GM19099 (cell line): Measurements from ENCODE around the gene KRTAP19-5.

Experiments
- POLR2A ChIP-seq: IDR thresholded peaks from 3 replicates; pipeline ENCODE4 v1.6.1; 2011; ENCODE audit warnings: low read depth; ENCODE audit not compliant: insufficient read length; ENCODE audit errors: extremely low read depth

Gene KRTAP19-5

GRCh38 chr21:30502041-30502440, at the start of gene KRTAP19-5:
Gene KRTAP19-5, minus strand, starts transcription at chr21:30502141. Its CDS starts 51 bp downstream, at chr21:30502090.
- no peak for TF ChIP-seq POLR2A

GRCh38 chr21:30541764-30542163, 39.8 kb upstream of the KRTAP19-5 start, which contains the start of gene KRTAP19-6:
Gene KRTAP19-6, minus strand, starts transcription at chr21:30541864. Its CDS starts 31 bp downstream, at chr21:30541833.
- no peak for TF ChIP-seq POLR2A

- no peak for TF ChIP-seq POLR2A
These were observed 16.9 kb upstream of the KRTAP19-5 start for GRCh38 chr21:30518876-30519275.

- TF ChIP-seq POLR2A: no peak
These were observed 13.7 kb upstream of the KRTAP19-5 start for GRCh38 chr21:30515681-30516080.

- TF ChIP-seq POLR2A: no peak
These were observed 4.9 kb downstream of the KRTAP19-5 start, which contains the start of gene KRTAP19-4 for GRCh38 chr21:30497065-30497464. Gene KRTAP19-4, minus strand, starts transcription at chr21:30497165. Its CDS starts 55 bp downstream, at chr21:30497110.

GRCh38 chr21:30491963-30492428, 9.9 kb downstream of the KRTAP19-5 start, which contains the start of gene KRTAP19-3:
Gene KRTAP19-3, minus strand, starts transcription at chr21:30492013. Its CDS starts 56 bp downstream, at chr21:30491957.
- TF ChIP-seq POLR2A: no peak

GRCh38 chr21:30487336-30487735, 14.6 kb downstream of the KRTAP19-5 start, which contains the start of gene KRTAP19-2:
Gene KRTAP19-2, minus strand, starts transcription at chr21:30487436. Its CDS starts 88 bp downstream, at chr21:30487348.
- TF ChIP-seq POLR2A: no peak

GRCh38 chr21:30486180-30486579, 15.8 kb downstream of the KRTAP19-5 start:
- no peak for TF ChIP-seq POLR2A

GRCh38 chr21:30482130-30482529, 19.8 kb downstream of the KRTAP19-5 start:
- no peak for TF ChIP-seq POLR2A

GRCh38 chr21:30480145-30480544, 21.8 kb downstream of the KRTAP19-5 start, which contains the start of gene KRTAP19-1:
Gene KRTAP19-1, minus strand, starts transcription at chr21:30480367. Its CDS starts 50 bp downstream, at chr21:30480317.
- TF ChIP-seq POLR2A: no peak

- no peak for TF ChIP-seq POLR2A
These were observed 22.7 kb downstream of the KRTAP19-5 start for GRCh38 chr21:30479259-30479658.

- TF ChIP-seq POLR2A: no peak
These were observed 23.9 kb downstream of the KRTAP19-5 start for GRCh38 chr21:30478004-30478403.

- no peak for TF ChIP-seq POLR2A
These were observed 32.8 kb downstream of the KRTAP19-5 start for GRCh38 chr21:30468900-30469714.

GRCh38 chr21:30463713-30464112, 38.2 kb downstream of the KRTAP19-5 start:
- TF ChIP-seq POLR2A: no peak
